ENCODE results near the gene EPS8L1. TPM values are rescaled to one million over a fixed set of nuclear protein-coding genes. Genes with fewer than 3 reads are reported as not detected.
"Not testable (repeated sequence)": the region's sequence is repeated elsewhere in the genome, so short reads cannot be mapped to it uniquely, and the experiment has no call there.

The EPS8L1 gene
- polyA plus RNA-seq, 1 experiment: 4.4 TPM

DNA sequence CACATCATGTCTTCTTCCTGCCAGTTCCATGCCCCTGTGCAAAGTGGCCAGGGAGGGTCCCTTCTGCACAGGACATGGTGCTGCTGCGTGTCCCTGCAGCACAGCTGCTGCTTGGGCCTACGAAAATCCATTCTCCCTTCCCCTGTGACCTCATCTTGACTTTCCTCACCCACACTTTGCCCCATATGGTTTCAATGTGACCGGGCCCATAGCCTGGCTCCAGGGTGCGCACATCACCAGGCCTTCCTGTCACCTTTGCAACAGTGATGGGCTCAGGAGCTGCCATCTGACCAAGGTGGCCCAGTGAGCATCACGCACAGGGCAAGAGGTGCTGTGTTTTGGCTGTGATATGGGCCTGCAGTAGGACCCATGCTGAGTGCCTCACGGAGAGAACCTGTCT, 30.9 kb downstream of the EPS8L1 start:
- ChIA-PET POLR2A (no interaction called here), CTCF (interaction anchor here (0.6 to 3.1 kb wide), 2 partner anchors 18 to 449 kb away, joined by 3 to 15 read pairs; no protein-coding TSS in a partner anchor)
- TF ChIP-seq, protein P1, sequence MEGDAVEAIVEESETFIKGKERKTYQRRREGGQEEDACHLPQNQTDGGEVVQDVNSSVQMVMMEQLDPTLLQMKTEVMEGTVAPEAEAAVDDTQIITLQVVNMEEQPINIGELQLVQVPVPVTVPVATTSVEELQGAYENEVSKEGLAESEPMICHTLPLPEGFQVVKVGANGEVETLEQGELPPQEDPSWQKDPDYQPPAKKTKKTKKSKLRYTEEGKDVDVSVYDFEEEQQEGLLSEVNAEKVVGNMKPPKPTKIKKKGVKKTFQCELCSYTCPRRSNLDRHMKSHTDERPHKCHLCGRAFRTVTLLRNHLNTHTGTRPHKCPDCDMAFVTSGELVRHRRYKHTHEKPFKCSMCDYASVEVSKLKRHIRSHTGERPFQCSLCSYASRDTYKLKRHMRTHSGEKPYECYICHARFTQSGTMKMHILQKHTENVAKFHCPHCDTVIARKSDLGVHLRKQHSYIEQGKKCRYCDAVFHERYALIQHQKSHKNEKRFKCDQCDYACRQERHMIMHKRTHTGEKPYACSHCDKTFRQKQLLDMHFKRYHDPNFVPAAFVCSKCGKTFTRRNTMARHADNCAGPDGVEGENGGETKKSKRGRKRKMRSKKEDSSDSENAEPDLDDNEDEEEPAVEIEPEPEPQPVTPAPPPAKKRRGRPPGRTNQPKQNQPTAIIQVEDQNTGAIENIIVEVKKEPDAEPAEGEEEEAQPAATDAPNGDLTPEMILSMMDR (IDR thresholded peaks at IDR 0.05; ENCODE audit: insufficient read depth, low read depth, low read length): no peak
- Histone ChIP-seq H3K4me3 (ENCODE audit: low read depth, low read length) (no peak overlapping the region), H3K27me3 (ENCODE audit: control insufficient read depth, insufficient read depth, low read length) (no peaks in the 10 kb centered on the region), H3K36me3 (ENCODE audit: control insufficient read depth, insufficient read depth, low read length) (peaks cover 15% of the 10 kb centered on the region)
- DNase-seq (ENCODE audit: low read depth): no peak

DNA sequence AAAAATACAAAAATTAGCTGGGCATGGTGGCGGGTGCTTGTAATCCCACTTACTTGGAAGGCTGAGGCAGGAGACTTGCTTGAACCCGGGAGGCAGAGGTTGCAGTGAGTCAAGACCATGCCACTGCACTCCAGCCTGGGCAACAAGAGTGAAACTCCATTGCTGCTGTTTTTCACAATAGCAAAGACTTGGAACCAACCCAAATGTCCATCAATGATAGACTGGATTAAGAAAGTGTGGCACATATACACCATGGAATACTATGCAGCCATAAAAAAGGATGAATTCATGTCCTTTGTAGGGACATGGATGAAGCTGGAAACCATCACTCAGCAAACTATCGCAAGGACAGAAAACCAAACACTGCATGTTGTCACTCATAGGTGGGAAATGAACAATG, 31.6 kb downstream of the EPS8L1 start:
- H3K27me3 ChIP-seq (ENCODE audit: control insufficient read depth, insufficient read depth, low read length); POLR2A ChIA-PET; DNase-seq (ENCODE audit: low read depth); H3K4me3 ChIP-seq (ENCODE audit: low read depth, low read length): not testable (repeated sequence)
- CTCF ChIA-PET: interaction anchor here (0.6 to 3.1 kb wide), 2 partner anchors 19 to 450 kb away, joined by 3 to 15 read pairs; no protein-coding TSS in a partner anchor
- H3K36me3 ChIP-seq (ENCODE audit: control insufficient read depth, insufficient read depth, low read length): peaks cover 16% of the 10 kb centered on the region

DNA sequence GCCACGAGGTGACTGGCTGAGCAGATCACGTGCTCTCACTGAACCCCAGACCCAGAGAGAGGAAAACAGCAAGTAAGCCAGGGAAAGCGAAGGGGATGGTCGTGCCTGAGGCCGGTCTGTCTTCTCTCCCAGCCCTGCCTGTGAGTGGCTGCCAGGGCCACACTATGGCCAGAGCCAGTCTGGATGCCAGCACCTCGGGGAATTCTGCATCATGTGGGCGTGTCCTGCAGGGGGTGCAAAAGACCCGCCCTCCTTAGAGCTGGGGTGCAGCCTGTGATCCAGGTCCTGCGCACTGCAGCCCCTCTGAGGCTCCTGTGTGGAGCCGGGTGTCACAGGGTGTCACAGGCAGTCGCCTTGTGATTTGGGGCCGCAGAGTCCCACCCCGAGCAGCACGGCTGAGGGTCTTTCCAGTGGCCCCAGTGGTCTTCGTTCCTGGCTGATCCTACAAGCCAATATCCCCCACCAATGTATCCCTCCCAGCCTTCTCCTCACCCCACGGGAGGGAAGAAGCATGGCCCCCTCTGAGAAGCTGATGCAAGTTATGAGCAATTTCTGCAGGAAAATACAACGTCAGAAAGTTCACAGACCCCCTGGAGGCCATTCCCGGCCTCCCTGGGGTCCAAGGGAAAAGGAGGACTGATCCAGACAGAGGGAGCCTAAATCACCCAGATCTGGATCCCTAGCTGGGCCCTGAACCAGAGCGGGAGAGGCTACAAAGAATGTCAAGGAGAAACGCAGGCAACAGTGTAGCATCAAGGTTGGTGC, 34.0 kb downstream of the EPS8L1 start:
- POLR2A ChIA-PET: no interaction called here
- no peaks in the 10 kb centered on the region for H3K27me3 ChIP-seq (ENCODE audit: control insufficient read depth, insufficient read depth, low read length)
- peaks cover 12% of the 10 kb centered on the region for H3K36me3 ChIP-seq (ENCODE audit: control insufficient read depth, insufficient read depth, low read length)
- TF ChIP-seq, protein P1 (IDR thresholded peaks at IDR 0.05; ENCODE audit: insufficient read depth, low read depth, low read length): no peak
- CTCF ChIA-PET: no interaction called here
- no peak overlapping the region for H3K4me3 ChIP-seq (ENCODE audit: low read depth, low read length)
- DNase-seq (ENCODE audit: low read depth): no peak

DNA sequence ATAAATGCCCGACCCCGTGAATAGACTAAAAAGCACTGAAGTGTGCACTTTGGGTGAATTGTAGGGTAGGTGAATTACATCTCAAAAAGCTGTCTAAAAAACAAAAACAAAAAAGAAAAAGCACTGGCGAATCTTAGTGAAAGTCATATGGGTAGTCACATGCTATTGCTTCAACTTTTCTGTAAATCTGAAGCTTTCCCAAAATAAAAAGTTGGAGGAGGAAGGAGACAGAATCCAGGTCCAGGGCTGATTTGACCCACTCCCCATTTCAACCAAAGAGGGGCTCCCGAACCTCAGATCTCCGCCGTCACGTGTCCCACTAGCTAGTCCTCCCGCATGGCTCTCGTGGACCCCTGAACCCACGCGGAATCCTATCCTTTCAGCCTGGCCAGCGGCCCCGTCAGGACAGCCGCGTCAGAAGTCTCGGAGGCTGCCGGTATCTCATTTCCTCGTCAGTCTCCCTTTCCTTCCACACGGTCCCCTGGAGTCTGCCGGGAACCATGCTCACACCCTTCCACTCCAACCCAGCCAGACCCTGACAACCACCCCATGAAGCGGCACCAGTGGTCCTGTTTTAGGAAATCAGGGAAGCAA, 35.7 kb downstream of the EPS8L1 start:
- Histone ChIP-seq H3K4me3 (ENCODE audit: low read depth, low read length) (no peak overlapping the region), H3K27me3 (ENCODE audit: control insufficient read depth, insufficient read depth, low read length) (no peaks in the 10 kb centered on the region), H3K36me3 (ENCODE audit: control insufficient read depth, insufficient read depth, low read length) (peaks cover 8% of the 10 kb centered on the region)
- TF ChIP-seq, protein P1 (IDR thresholded peaks at IDR 0.05; ENCODE audit: insufficient read depth, low read depth, low read length): no peak
- no peak for DNase-seq (ENCODE audit: low read depth)
- CTCF ChIA-PET: interaction anchor here (0.9 to 1.5 kb wide), 2 partner anchors 23 to 24 kb away, joined by 3 to 5 read pairs; no protein-coding TSS in a partner anchor
- POLR2A ChIA-PET: no interaction called here

DNA sequence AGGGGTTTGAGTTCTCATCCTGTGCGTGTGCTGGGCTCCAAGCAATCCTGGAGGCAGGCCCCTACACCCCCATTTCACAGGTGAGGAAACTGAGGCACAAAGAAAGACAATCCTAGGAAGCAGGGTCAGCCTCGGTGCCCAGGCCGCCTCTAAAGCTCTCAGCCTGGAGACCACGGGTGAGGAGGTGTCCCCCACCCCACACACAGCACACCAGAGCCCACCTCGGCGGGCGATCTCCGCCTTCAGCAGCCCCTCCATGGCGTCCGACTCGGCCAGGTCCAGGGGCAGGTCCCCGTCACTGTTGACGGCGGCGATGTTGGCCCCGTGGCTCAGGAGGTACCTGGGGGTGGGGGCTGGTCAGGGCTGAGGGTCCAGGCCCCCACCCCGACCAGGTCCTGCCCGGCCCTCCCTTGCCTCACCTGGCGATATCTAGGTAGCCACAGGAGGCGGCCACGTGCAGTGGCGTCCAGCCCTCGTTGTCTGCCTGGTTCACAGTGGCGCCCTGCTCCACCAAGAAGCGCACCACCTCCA, 36.6 kb downstream of the EPS8L1 start:
- POLR2A ChIA-PET: no interaction called here
- H3K27me3 ChIP-seq (ENCODE audit: control insufficient read depth, insufficient read depth, low read length): no peaks in the 10 kb centered on the region
- DNase-seq (ENCODE audit: low read depth): no peak
- TF ChIP-seq, protein P1 (IDR thresholded peaks at IDR 0.05; ENCODE audit: insufficient read depth, low read depth, low read length): no peak
- H3K36me3 ChIP-seq (ENCODE audit: control insufficient read depth, insufficient read depth, low read length): peaks cover 6% of the 10 kb centered on the region
- H3K4me3 ChIP-seq (ENCODE audit: low read depth, low read length): no peak overlapping the region
- CTCF ChIA-PET: interaction anchor here (1.5 kb wide), 1 partner anchor 25 kb away, joined by 3 read pairs; no protein-coding TSS in a partner anchor

All from BJ (cell line).